LNCAP (cell line): ENCODE results near the gene PDXK.

Experiments used
- TF ChIP-seq, protein P1 (sequence below): fragments of 450-650 bp; IDR thresholded peaks from 2 replicates; pipeline ENCODE4 v1.5.1; 2017; ENCODE audit warnings: mild to moderate bottlenecking

PDXK gene

DNA sequence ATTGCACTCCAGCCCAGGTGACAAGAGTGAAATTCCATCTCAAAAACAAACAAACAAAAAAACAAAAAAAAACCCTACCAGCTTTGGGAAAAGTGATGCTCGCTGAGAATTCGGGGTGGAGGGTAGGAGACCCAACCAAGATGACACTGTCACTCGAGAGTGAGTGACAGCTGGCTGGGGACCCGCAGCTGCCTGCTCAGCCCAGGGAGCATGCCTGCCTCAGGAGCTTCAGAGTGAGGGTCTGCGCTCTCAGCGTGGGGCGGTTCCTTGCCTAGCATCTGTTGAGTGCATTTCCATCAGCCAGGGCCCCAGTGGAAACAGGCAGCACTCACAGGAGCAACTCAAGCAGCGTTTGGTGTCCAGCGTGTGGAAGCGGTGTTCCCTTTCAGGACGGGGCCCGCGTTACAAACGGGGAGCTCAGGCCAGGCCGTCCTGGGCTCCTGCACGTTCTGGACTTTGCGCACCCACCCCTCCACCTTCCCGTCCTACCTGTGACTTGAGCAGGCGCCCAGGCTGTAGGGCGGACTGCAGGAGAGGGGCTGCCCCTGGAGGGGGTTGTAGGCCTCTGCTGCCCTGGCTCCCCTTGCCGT lies 51.2 kb downstream of the PDXK start:
- TF ChIP-seq, protein P1, sequence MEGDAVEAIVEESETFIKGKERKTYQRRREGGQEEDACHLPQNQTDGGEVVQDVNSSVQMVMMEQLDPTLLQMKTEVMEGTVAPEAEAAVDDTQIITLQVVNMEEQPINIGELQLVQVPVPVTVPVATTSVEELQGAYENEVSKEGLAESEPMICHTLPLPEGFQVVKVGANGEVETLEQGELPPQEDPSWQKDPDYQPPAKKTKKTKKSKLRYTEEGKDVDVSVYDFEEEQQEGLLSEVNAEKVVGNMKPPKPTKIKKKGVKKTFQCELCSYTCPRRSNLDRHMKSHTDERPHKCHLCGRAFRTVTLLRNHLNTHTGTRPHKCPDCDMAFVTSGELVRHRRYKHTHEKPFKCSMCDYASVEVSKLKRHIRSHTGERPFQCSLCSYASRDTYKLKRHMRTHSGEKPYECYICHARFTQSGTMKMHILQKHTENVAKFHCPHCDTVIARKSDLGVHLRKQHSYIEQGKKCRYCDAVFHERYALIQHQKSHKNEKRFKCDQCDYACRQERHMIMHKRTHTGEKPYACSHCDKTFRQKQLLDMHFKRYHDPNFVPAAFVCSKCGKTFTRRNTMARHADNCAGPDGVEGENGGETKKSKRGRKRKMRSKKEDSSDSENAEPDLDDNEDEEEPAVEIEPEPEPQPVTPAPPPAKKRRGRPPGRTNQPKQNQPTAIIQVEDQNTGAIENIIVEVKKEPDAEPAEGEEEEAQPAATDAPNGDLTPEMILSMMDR: no peak

DNA sequence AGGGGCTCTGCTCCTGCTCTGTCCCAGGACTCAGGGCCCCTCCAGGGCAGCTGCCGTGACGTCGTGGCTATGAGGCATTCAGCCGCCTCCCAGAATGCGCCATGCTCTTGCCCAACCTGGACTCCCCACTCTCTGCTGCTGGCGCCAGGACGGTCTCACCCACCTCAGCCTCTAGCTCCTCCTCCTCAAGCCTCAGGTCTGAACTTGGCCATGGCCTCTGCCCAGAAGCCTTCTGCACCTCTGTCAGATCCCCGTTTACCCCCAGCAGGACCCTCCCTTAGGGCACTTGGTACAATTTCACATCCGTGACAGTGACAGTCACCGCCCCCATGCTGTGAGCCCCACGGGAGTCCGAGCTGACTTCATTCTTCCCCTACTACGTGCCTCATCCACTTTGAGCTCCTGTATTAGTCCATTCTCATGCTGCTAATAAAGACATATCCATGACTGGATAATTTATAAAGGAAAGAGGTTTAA lies 52.3 kb downstream of the PDXK start:
- TF ChIP-seq, protein P1: no peak

DNA sequence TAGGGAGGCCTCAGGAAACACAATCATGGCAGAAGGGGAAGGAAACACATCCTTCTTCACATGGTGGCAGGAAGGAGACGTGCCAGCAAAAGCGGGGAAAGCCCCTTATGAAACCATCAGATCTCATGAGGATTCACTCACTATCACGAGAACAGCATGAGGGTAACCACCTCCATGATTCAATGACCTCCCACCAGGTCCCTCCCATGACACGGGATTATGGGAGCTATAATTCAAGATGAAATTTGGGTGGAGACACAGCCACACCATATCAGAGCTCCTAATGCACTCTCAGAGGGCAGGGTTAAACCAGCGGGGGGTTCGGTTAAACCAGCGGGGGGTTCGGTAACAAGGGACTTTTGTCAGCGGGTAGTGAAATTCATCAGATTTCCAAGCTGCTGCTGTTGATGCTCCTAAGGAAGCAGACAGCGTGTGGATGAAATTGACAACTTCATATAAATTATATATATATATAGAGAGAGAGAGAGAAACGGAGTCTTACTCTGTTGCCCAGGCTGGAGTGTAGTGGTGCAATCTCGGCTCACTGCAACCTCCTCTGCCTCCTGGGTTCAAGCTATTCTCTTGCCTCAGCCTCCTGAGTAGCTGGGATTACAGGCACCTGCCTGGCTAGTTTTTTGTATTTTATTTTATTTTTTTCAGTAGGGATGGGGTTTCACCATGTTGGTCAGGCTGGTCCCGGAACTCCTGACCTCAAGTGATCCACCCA lies 52.9 kb downstream of the PDXK start:
- TF ChIP-seq, protein P1: no peak

DNA sequence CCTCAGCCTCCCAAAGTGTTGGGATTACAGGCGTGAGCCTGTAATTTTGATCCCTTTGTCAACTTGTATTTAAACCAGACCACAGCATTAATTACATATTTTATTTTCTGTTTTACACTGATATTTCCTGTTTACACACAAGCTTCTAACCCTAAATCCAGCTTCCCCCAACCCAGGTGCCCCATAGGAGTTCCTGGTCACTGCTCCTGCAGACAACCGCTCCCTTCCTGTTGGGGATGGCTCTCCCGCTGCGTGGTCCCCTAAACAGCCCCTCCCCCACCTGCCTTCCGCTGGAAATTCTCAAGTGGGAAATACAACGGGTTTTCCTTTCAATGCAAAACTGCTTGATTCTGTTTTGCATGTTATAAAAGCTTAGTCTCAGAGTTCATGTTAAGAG lies 53.5 kb downstream of the PDXK start:
- TF ChIP-seq, protein P1: no peak

DNA sequence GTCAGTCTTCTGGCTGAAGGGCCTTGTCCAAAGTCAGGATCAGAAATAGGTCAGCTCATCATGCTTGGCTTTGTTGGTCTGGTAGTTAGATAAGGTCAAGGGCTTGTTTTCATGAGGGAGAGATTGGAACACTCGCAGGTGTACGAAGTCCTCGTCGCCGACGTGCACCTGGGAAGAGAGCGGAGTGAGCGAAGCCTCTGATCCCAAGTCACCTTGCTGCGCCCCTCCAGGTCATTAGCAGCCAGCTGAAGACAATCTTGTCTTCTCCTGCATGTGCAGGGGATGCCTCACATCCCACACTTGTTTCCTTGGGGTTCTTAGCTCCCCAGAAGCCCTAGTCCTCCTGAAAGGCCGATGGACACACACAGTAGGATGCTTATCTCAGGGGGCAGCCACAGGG lies 55.2 kb downstream of the PDXK start:
- TF ChIP-seq, protein P1: no peak

DNA sequence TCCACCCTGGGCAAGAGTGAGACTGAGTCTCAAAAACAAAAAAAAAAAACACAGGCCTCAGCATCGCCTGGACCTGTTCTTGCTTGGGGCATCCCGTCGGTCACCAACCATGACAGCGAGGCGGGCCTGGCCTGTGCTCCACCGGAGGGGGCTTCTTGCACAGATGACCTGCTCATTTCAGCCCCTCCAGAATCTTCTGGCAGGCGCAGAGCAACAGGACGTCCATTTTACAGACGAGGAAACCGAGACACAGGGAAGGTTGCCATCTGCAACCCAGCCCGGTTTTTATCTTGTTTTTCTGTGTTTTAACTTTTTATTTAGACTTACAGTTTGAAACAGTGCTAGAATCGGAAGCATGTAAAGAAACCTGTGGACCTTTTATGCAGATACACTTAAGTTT lies 56.3 kb downstream of the PDXK start:
- TF ChIP-seq, protein P1: no peak

DNA sequence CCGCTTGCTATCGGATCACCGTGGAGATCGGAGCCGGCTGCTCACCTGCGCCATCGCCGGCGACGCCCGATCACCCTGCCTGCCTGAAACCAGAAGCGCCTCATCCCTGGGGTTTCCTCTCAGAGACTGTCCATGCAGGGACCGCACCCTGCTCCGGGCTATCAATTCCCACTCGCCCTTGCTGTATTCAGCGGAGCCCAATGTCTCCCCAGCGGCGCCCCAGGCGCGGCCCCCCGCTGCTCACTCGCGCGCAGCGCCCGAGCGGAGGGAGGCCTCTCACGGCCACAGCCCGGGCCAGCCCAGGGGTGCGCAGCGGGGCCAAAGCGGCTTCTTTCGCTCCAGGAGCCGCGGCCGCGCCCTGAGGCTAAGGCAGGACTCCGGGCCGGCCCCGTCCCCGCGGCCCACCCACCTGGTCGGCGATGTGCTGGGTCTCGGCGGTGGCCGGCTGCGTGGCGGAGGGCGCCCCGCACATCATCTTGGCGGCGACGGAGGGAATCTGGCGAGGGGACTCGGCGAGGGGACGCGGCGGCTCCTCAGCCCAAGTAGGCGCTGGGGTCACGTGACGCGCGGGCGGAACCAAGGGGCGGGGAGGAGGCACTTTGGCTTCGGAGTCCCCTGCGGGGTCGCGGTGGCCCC lies 57.0 kb downstream of the PDXK start, which contains the start of gene CSTB:
CSTB (minus strand) TSS at position 514 of the 636 bp plus-strand sequence; CDS start at position 475, 39 bp downstream.
- TF ChIP-seq, protein P1: peak; percentile 21; the same call in 1 of the 2 replicates
